Activated naive CD4-positive, alpha-beta T cell (primary cell): Measurements from ENCODE around the gene MRPS27.

Source experiments
- DNase-seq, 4 experiments: peaks; one replicate each; lab custom pipeline; 2025; lab: John Stamatoyannopoulos, UW

MRPS27 gene

GRCh38 chr5:72290356-72291133, 29.5 kb downstream of the MRPS27 start:
- DNase-seq: no peak

GRCh38 chr5:72288924-72289323, 31.1 kb downstream of the MRPS27 start:
- no peak for DNase-seq

GRCh38 chr5:72286798-72287197, 33.2 kb downstream of the MRPS27 start:
- no peak for DNase-seq

GRCh38 chr5:72285424-72285821, 34.6 kb downstream of the MRPS27 start:
- no peak for DNase-seq

- DNase-seq: no peak
These were observed 35.2 kb downstream of the MRPS27 start for GRCh38 chr5:72284559-72285423.

- DNase-seq: no peak
These were observed 36.7 kb downstream of the MRPS27 start for GRCh38 chr5:72283358-72283757.

GRCh38 chr5:72282878-72283277, 37.2 kb downstream of the MRPS27 start:
- DNase-seq: no peak

- no peak for DNase-seq
These were observed 38.1 kb downstream of the MRPS27 start for GRCh38 chr5:72281764-72282499.

- no peak for DNase-seq
These were observed 38.6 kb downstream of the MRPS27 start for GRCh38 chr5:72281430-72281763.

GRCh38 chr5:72280581-72281069, 39.4 kb downstream of the MRPS27 start:
- no peak for DNase-seq

- DNase-seq: no peak
These were observed 43.8 kb downstream of the MRPS27 start for GRCh38 chr5:72276219-72276752.

- DNase-seq: no peak
These were observed 46.5 kb downstream of the MRPS27 start for GRCh38 chr5:72273547-72273946.

- no peak for DNase-seq
These were observed 47.6 kb downstream of the MRPS27 start for GRCh38 chr5:72272398-72272797.

GRCh38 chr5:72271702-72272101, 48.3 kb downstream of the MRPS27 start:
- DNase-seq: no peak

GRCh38 chr5:72270037-72270436, 50.0 kb downstream of the MRPS27 start:
- no peak for DNase-seq

- DNase-seq: no peak
These were observed 50.6 kb downstream of the MRPS27 start for GRCh38 chr5:72269411-72269780.

GRCh38 chr5:72268753-72269410, 51.2 kb downstream of the MRPS27 start:
- DNase-seq: peak in 2 of 4 experiments; percentile 1

GRCh38 chr5:72268260-72268659, 51.8 kb downstream of the MRPS27 start:
- DNase-seq: no peak

- no peak for DNase-seq
These were observed 52.4 kb downstream of the MRPS27 start for GRCh38 chr5:72267685-72268084.

- no peak for DNase-seq
These were observed 53.2 kb downstream of the MRPS27 start for GRCh38 chr5:72266862-72267261.

GRCh38 chr5:72265032-72265877, 54.8 kb downstream of the MRPS27 start:
- no peak for DNase-seq
